ENCODE data around the gene HERC2.
A peak's percentile ranks its signal among the peaks of the same experiment; 100 is the strongest.

HERC2 gene

GRCh38 chr15:28264166-28264565, 57.8 kb downstream of the HERC2 start:
- Histone ChIP-seq H3K4me3 (ENCODE audit: low read depth in 1 of 2, low read length in 2 of 2) (no peak overlapping the region), H4K20me1 (ENCODE audit: insufficient read depth, low read length) (peaks cover 3% of the 10 kb centered on the region; the same call in 1 of the 2 replicates), H3K27me3 (ENCODE audit: insufficient read depth, low read length, poor library complexity) (no peaks in the 10 kb centered on the region), H3K36me3 (ENCODE audit: insufficient read depth, low read length) (peaks cover 84% of the 10 kb centered on the region), H3K9me3 (ENCODE audit: insufficient read depth, low read length, severe bottlenecking) (no peaks in the 10 kb centered on the region), H3K4me1 (ENCODE audit: insufficient read depth, low read length) (no peaks in the 10 kb centered on the region), H3K4me2 (ENCODE audit: insufficient read depth, low read length) (no peak overlapping the region), H3K79me2 (ENCODE audit: insufficient read depth, low read length) (peaks cover 2% of the 10 kb centered on the region; the same call in 1 of the 2 replicates), H3K27ac (ENCODE audit: low read length) (no peak overlapping the region), H3K9ac (ENCODE audit: low read depth, low read length) (no peak overlapping the region), H2AFZ (ENCODE audit: low read depth, low read length) (no peak overlapping the region)
- ATAC-seq (ENCODE audit: insufficient read depth, low read depth): no peak
- DNase-seq: no peak
- TF ChIP-seq EZH2 (IDR thresholded peaks at IDR 0.05; ENCODE audit: borderline replicate concordance, low read depth, low read length, severe bottlenecking) (no peak), CTCF (IDR thresholded peaks at IDR 0.05; ENCODE audit: borderline replicate concordance, extremely low read depth, low read length, poor library complexity, severe bottlenecking) (no peak)

- Histone ChIP-seq H3K36me3 (ENCODE audit: insufficient read depth, low read length) (peaks cover 73% of the 10 kb centered on the region), H3K9me3 (ENCODE audit: insufficient read depth, low read length, severe bottlenecking) (no peaks in the 10 kb centered on the region), H3K4me2 (ENCODE audit: insufficient read depth, low read length) (no peak overlapping the region), H3K27me3 (ENCODE audit: insufficient read depth, low read length, poor library complexity) (no peaks in the 10 kb centered on the region), H4K20me1 (ENCODE audit: insufficient read depth, low read length) (peaks cover 3% of the 10 kb centered on the region; the same call in 1 of the 2 replicates), H3K4me3 (ENCODE audit: low read depth in 1 of 2, low read length in 2 of 2) (no peak overlapping the region), H3K4me1 (ENCODE audit: insufficient read depth, low read length) (no peaks in the 10 kb centered on the region), H3K9ac (ENCODE audit: low read depth, low read length) (no peak overlapping the region), H3K27ac (ENCODE audit: low read length) (no peak overlapping the region), H3K79me2 (ENCODE audit: insufficient read depth, low read length) (peaks cover 2% of the 10 kb centered on the region; the same call in 1 of the 2 replicates), H2AFZ (ENCODE audit: low read depth, low read length) (no peak overlapping the region)
- DNase-seq: no peak
- TF ChIP-seq CTCF (IDR thresholded peaks at IDR 0.05; ENCODE audit: borderline replicate concordance, extremely low read depth, low read length, poor library complexity, severe bottlenecking) (no peak), EZH2 (IDR thresholded peaks at IDR 0.05; ENCODE audit: borderline replicate concordance, low read depth, low read length, severe bottlenecking) (no peak)
- ATAC-seq (ENCODE audit: insufficient read depth, low read depth): no peak
These were observed 59.5 kb downstream of the HERC2 start for GRCh38 chr15:28262438-28262837.

- H3K9me3 ChIP-seq (ENCODE audit: insufficient read depth, low read length, severe bottlenecking): no peaks in the 10 kb centered on the region
- H3K4me1 ChIP-seq (ENCODE audit: insufficient read depth, low read length): no peaks in the 10 kb centered on the region
- H3K4me3 ChIP-seq (ENCODE audit: low read depth in 1 of 2, low read length in 2 of 2): no peak overlapping the region
- peaks cover 70% of the 10 kb centered on the region for H3K36me3 ChIP-seq (ENCODE audit: insufficient read depth, low read length)
- H3K4me2 ChIP-seq (ENCODE audit: insufficient read depth, low read length): no peak overlapping the region
- TF ChIP-seq EZH2 (IDR thresholded peaks at IDR 0.05; ENCODE audit: borderline replicate concordance, low read depth, low read length, severe bottlenecking): no peak
- no peak for TF ChIP-seq CTCF (IDR thresholded peaks at IDR 0.05; ENCODE audit: borderline replicate concordance, extremely low read depth, low read length, poor library complexity, severe bottlenecking)
- no peaks in the 10 kb centered on the region for H3K27me3 ChIP-seq (ENCODE audit: insufficient read depth, low read length, poor library complexity)
- no peak overlapping the region for H3K9ac ChIP-seq (ENCODE audit: low read depth, low read length)
- ATAC-seq (ENCODE audit: insufficient read depth, low read depth) (0 out of 3 replicates have a peak, but pooled peaks have one; percentile 37), DNase-seq (no peak)
- no peak overlapping the region for H2AFZ ChIP-seq (ENCODE audit: low read depth, low read length)
- no peak overlapping the region for H3K27ac ChIP-seq (ENCODE audit: low read length)
- H4K20me1 ChIP-seq (ENCODE audit: insufficient read depth, low read length): peaks cover 3% of the 10 kb centered on the region; the same call in 1 of the 2 replicates
- peaks cover 2% of the 10 kb centered on the region; the same call in 1 of the 2 replicates for H3K79me2 ChIP-seq (ENCODE audit: insufficient read depth, low read length)
These were observed 61.3 kb downstream of the HERC2 start for GRCh38 chr15:28260722-28261121.

Data from DND-41 (cell line).